HepG2 (cell line): ENCODE measurements around the gene TPD52L2. TPM values are rescaled to one million over a fixed set of nuclear protein-coding genes. Genes with fewer than 3 reads are reported as not detected.
A peak's percentile ranks its signal among the peaks of the same experiment; 100 is the strongest.

Source experiments
- BATF2 ChIP-seq: sonication (generic); formaldehyde crosslinking; IDR thresholded peaks from 2 replicates; pipeline ENCODE4 v1.8.0; 2022; ENCODE audit warnings: mild to moderate bottlenecking, missing genetic modification reagents, moderate library complexity
- BRCA1 ChIP-seq: sonication (generic); formaldehyde crosslinking; IDR thresholded peaks from 2 replicates; pipeline ENCODE4 v1.4.0; 2020; ENCODE audit warnings: missing genetic modification reagents
- CREB1 ChIP-seq, 2 experiments: fragments of 450-650 bp in 1 of 2; IDR thresholded peaks; 2 replicates each; pipeline ENCODE4 v1.6.1; 2016 to 2017; ENCODE audit warnings: control low read depth in 1 of 2, mild to moderate bottlenecking in 1 of 2, missing compliant biosample characterization in 1 of 2, missing genetic modification characterization in 1 of 2
- FOSL1 ChIP-seq: sonication (generic); formaldehyde crosslinking; IDR thresholded peaks from 2 replicates; pipeline ENCODE4 v1.9.0; 2021; ENCODE audit warnings: missing genetic modification reagents, borderline replicate concordance
- FOXA1 ChIP-seq, 2 experiments: fragments of 450-650 bp in 1 of 2; sonication (generic) in 1 of 2; formaldehyde crosslinking in 1 of 2; IDR thresholded peaks; 2 replicates each; pipeline versions ENCODE4 v1.4.0 to v1.6.1; 2016 to 2020; ENCODE audit warnings: missing genetic modification reagents in 1 of 2
- FUBP1 ChIP-seq: sonication (generic); formaldehyde crosslinking; IDR thresholded peaks from 2 replicates; pipeline ENCODE4 v1.5.1; 2020; ENCODE audit warnings: missing genetic modification reagents, mild to moderate bottlenecking, borderline replicate concordance
- HHEX ChIP-seq: IDR thresholded peaks from 2 replicates; pipeline ENCODE4 v1.6.1; 2016; ENCODE audit warnings: control low read depth
- HNRNPK ChIP-seq: fragments of 200-400 bp; formaldehyde crosslinking; IDR thresholded peaks from 2 replicates; pipeline ENCODE4 v1.6.1; 2018; ENCODE audit warnings: low read length, low read depth, moderate library complexity, mild to moderate bottlenecking; ENCODE audit not compliant: poor library complexity, severe bottlenecking
- KDM2A ChIP-seq: sonication (generic); formaldehyde crosslinking; IDR thresholded peaks from 2 replicates; pipeline ENCODE4 v1.4.0; 2020; ENCODE audit warnings: low read depth, missing genetic modification reagents, borderline replicate concordance
- NCOA2 ChIP-seq: sonication (generic); formaldehyde crosslinking; IDR thresholded peaks from 2 replicates; pipeline ENCODE4 v1.8.0; 2022; ENCODE audit warnings: inconsistent platforms
- NONO ChIP-seq, 2 experiments: fragments of 450-650 bp in 1 of 2; sonication (generic) in 1 of 2; formaldehyde crosslinking in 1 of 2; IDR thresholded peaks in 1 of 2; conservative IDR thresholded peaks in 1 of 2; 2 replicates each; pipeline versions ENCODE4 v1.6.1 to v1.8.0; 2017 to 2022; ENCODE audit warnings: mild to moderate bottlenecking in 1 of 2, missing genetic modification reagents in 1 of 2, moderate library complexity in 1 of 2
- PAX8 ChIP-seq: sonication (generic); formaldehyde crosslinking; IDR thresholded peaks from 2 replicates; pipeline ENCODE4 v1.8.0; 2022; ENCODE audit warnings: mild to moderate bottlenecking, missing genetic modification reagents, borderline replicate concordance
- PRMT3 ChIP-seq: sonication (generic); formaldehyde crosslinking; IDR thresholded peaks from 2 replicates; pipeline ENCODE4 v1.8.1; 2022; ENCODE audit warnings: low read depth, mild to moderate bottlenecking, moderate library complexity, missing genetic modification reagents, borderline replicate concordance
- RFX1 ChIP-seq: fragments of 450-650 bp; IDR thresholded peaks from 2 replicates; pipeline ENCODE4 v1.6.1; 2017
- RFX3 ChIP-seq: IDR thresholded peaks from 2 replicates; pipeline ENCODE4 v1.6.1; 2016; ENCODE audit warnings: missing biosample characterization, missing genetic modification reagents
- SPEN ChIP-seq: sonication (generic); formaldehyde crosslinking; IDR thresholded peaks from 2 replicates; pipeline ENCODE4 v1.5.1; 2020; ENCODE audit warnings: low read depth, mild to moderate bottlenecking, missing genetic modification reagents
- TOPORS ChIP-seq: sonication (generic); formaldehyde crosslinking; IDR thresholded peaks from 2 replicates; pipeline ENCODE4 v1.8.0; 2023; ENCODE audit warnings: mild to moderate bottlenecking, missing genetic modification reagents
- XRCC5 ChIP-seq: fragments of 200-400 bp; formaldehyde crosslinking; optimal IDR thresholded peaks from 2 replicates; pipeline ENCODE3; 2017; ENCODE audit warnings: mild to moderate bottlenecking, low read length
- YEATS4 ChIP-seq: sonication (generic); formaldehyde crosslinking; IDR thresholded peaks from 2 replicates; pipeline ENCODE4 v1.4.0; 2020; ENCODE audit warnings: missing genetic modification reagents, borderline replicate concordance
- ZBTB20 ChIP-seq: sonication (generic); formaldehyde crosslinking; IDR thresholded peaks from 2 replicates; pipeline ENCODE4 v1.8.1; 2023; ENCODE audit warnings: missing genetic modification reagents, low read depth, mild to moderate bottlenecking, borderline replicate concordance
- ZBTB3 ChIP-seq: sonication (generic); formaldehyde crosslinking; IDR thresholded peaks from 2 replicates; pipeline ENCODE4 v1.4.0; 2020; ENCODE audit warnings: low read depth, mild to moderate bottlenecking, moderate library complexity, missing genetic modification reagents, borderline replicate concordance
- ZNF547 ChIP-seq: sonication (generic); formaldehyde crosslinking; IDR thresholded peaks from 2 replicates; pipeline ENCODE4 v1.5.1; 2020; ENCODE audit warnings: mild to moderate bottlenecking, missing genetic modification reagents
- ZNF557 ChIP-seq: sonication (generic); formaldehyde crosslinking; IDR thresholded peaks from 2 replicates; pipeline ENCODE4 v1.4.0; 2020; ENCODE audit warnings: missing genetic modification reagents
- ZNF569 ChIP-seq: sonication (generic); formaldehyde crosslinking; IDR thresholded peaks from 2 replicates; pipeline ENCODE4 v1.5.0; 2020; ENCODE audit warnings: mild to moderate bottlenecking, missing genetic modification reagents, moderate library complexity, borderline replicate concordance
- ZNF652 ChIP-seq: IDR thresholded peaks from 2 replicates; pipeline ENCODE4 v1.6.1; 2016; ENCODE audit warnings: low read depth, borderline replicate concordance
- ZNF773 ChIP-seq: sonication (generic); formaldehyde crosslinking; IDR thresholded peaks from 2 replicates; pipeline ENCODE4 v1.4.0; 2020; ENCODE audit warnings: missing genetic modification reagents, borderline replicate concordance
- ZNF83 ChIP-seq: sonication (generic); formaldehyde crosslinking; IDR thresholded peaks from 2 replicates; pipeline ENCODE4 v1.4.0; 2020; ENCODE audit warnings: missing genetic modification reagents, mild to moderate bottlenecking, borderline replicate concordance
- ZNF879 ChIP-seq: sonication (generic); formaldehyde crosslinking; IDR thresholded peaks from 2 replicates; pipeline ENCODE4 v1.8.1; 2023; ENCODE audit warnings: missing genetic modification reagents
- polyA plus RNA-seq, 8 experiments: library from polyadenylated mRNA; depleted of rRNA in 3 of 8; stranded (reverse) in 7 of 8; unstranded in 1 of 8; fragments of >200 nt; fragmentation: Illumina TruSeq in 4 of 8; extraction: Trizol in 4 of 8; gene quantifications; 2 replicates each; pipeline versions ENCODE4 v1.2.1 to v1.2.3, GENCODE V29; 2011 to 2016; ENCODE audit warnings: low read depth in 4 of 8, missing spikeins in 1 of 8, mixed read lengths in 1 of 8; ENCODE audit not compliant: insufficient read depth in 1 of 8
- total RNA-seq, 5 experiments: library from RNA; depleted of rRNA; stranded (reverse); fragments of >200 nt; fragmentation: Illumina TruSeq; extraction: Trizol; gene quantifications; 2 replicates each; pipeline ENCODE4 v1.2.3, GENCODE V29; 2016; ENCODE audit warnings: low read depth in 1 of 5
- TF ChIP-seq, protein P1 (sequence below): IDR thresholded peaks from 2 replicates; pipeline ENCODE4 v1.6.1; 2016; ENCODE audit warnings: low read depth, borderline replicate concordance

Gene TPD52L2
- total and polyA plus RNA-seq, 2 of the 13 experiments (the other 11 are each of a cell fraction or from before 2014, with no cell fraction given): 156 to 184 TPM

DNA sequence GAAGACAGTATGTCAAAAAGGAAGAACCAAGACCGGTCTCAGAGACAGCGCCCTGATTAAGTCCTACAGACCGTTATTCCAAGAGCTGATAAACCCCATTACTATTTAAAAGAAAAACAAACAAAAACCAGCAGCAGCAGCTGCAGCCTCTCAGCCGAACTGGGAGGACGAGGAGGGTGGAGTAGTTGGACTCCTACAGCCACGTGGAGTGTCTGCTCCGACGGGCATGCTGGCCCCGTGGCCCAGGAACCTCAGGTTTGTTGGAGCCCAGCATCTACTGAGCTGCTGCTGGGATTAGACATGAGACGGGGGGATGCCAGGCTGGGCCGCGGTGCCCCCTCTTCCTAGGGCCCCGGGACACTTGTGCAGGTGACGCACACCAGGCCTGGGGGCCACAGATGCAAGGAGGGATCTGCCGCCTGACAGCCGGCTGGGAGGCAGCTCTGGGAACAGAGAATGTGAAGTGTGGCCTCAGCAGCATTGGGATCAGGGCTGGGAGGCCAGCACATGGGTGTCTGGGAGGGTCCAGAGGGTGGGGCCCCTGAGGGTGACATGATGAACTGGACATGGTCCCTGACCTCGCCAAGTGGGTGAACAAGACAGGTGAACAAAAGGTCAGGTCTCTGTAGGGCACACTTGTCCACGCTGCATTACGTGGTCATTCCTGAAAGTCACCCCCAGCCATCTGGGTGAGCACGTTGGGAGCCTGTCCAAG, 31.1 kb upstream of the TPD52L2 start (continued):
- TF ChIP-seq ZNF557 (no peak), HNRNPK (no peak), ZNF83 (no peak), BRCA1 (CRISPR knock-in tag) (no peak), NCOA2 (CRISPR knock-in tag) (no peak), ZNF547 (CRISPR knock-in tag) (peak; percentile 43; the same call in 1 of the 2 replicates), CREB1 (IDR thresholded peaks at IDR 0.05) (no peak), CREB1 (CRISPR knock-in tag; IDR thresholded peaks at IDR 0.05) (no peak), XRCC5 (no peak), ZBTB3 (no peak), ZNF773 (CRISPR knock-in tag) (no peak), SPEN (CRISPR knock-in tag) (no peak), ZBTB20 (CRISPR knock-in tag) (no peak), BATF2 (no peak), KDM2A (CRISPR knock-in tag) (peak; percentile 61), ZNF652 (CRISPR knock-in tag) (no peak), RFX1 (no peak), ZNF879 (CRISPR knock-in tag) (no peak), YEATS4 (CRISPR knock-in tag) (no peak), PAX8 (CRISPR knock-in tag) (peak; percentile 61; the same call in 1 of the 2 replicates), FUBP1 (CRISPR knock-in tag) (no peak), NONO (IDR thresholded peaks at IDR 0.05) (no peak), NONO (CRISPR knock-in tag; conservative IDR thresholded peaks at IDR 0.05) (no peak), HHEX (CRISPR knock-in tag) (no peak), FOXA1 (IDR thresholded peaks at IDR 0.05) (no peak), FOXA1 (CRISPR knock-in tag; IDR thresholded peaks at IDR 0.05) (no peak), FOSL1 (CRISPR knock-in tag) (no peak), ZNF569 (no peak), RFX3 (CRISPR knock-in tag) (no peak), PRMT3 (CRISPR knock-in tag) (no peak), TOPORS (CRISPR knock-in tag) (no peak)
- TF ChIP-seq, protein P1, sequence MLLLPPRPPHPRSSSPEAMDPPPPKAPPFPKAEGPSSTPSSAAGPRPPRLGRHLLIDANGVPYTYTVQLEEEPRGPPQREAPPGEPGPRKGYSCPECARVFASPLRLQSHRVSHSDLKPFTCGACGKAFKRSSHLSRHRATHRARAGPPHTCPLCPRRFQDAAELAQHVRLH (CRISPR knock-in tag): no peak
